ENCODE measurements around the gene ITGB5.
"Not testable (repeated sequence)": the region's sequence is repeated elsewhere in the genome, so short reads cannot be mapped to it uniquely, and the experiment has no call there.

Gene ITGB5

GRCh38 chr3:124812291-124813265 lies 74.6 kb downstream of the ITGB5 start:
- peak; percentile 20 to 62 for DNase-seq

DNA sequence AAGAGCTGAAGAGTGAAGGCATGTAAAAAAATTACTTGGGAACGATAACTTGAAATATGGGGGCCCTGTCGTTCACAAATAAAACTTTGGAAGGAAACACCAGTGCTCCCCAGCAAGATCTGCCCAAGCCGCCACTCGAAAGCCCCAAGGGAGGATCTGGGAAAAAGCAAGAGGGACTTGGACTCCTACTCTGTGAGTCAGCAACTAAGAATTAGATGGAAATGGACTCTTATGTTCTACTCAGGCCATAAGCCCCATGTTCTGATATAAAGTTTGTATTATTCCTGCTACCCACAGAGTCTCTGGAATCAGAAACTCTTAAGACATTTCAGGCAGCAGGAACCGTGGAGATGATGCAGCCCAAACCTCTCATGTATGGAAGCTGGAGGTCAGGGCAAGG lies 75.7 kb downstream of the ITGB5 start:
- DNase-seq: no peak

- no peak for DNase-seq
These were observed 76.2 kb downstream of the ITGB5 start for GRCh38 chr3:124810970-124811369.

GRCh38 chr3:124809039-124809438 lies 78.1 kb downstream of the ITGB5 start:
- no peak for DNase-seq

- no peak for DNase-seq
These were observed 81.5 kb downstream of the ITGB5 start for GRCh38 chr3:124805671-124806070.

GRCh38 chr3:124804875-124805274 lies 82.3 kb downstream of the ITGB5 start:
- DNase-seq: no peak

- no peak for DNase-seq
These were observed 84.5 kb downstream of the ITGB5 start for GRCh38 chr3:124802702-124803101.

DNA sequence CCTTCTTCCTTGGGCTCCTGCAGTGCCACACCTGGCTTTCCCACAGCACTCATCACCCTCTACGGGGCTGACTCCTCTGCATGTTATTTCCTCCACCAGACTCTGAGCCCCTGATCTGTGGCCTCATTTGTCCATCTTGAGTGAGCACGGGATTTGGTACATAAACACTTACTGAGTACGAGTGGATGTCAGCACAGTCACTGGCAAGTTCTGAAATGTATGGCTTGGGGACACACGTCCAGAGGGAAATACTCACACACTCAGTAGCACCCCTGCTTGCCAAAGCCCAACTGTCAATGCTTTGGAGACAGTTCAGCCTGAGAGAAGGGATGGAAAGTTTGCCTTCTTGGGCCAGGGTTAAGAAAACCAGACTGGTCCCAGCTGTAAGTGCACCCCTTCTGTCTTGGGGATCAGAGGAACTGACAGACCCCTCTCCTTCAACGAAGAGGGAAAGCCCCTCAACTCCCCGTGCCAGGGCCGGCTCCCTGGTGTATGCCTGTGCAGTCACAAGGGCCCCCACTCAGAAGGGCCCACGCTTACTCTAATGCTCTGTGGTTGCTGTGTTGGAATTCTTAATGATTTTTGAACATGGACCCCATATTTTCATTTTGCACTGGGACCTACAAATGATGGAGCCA lies 85.0 kb downstream of the ITGB5 start:
- DNase-seq: no peak

DNA sequence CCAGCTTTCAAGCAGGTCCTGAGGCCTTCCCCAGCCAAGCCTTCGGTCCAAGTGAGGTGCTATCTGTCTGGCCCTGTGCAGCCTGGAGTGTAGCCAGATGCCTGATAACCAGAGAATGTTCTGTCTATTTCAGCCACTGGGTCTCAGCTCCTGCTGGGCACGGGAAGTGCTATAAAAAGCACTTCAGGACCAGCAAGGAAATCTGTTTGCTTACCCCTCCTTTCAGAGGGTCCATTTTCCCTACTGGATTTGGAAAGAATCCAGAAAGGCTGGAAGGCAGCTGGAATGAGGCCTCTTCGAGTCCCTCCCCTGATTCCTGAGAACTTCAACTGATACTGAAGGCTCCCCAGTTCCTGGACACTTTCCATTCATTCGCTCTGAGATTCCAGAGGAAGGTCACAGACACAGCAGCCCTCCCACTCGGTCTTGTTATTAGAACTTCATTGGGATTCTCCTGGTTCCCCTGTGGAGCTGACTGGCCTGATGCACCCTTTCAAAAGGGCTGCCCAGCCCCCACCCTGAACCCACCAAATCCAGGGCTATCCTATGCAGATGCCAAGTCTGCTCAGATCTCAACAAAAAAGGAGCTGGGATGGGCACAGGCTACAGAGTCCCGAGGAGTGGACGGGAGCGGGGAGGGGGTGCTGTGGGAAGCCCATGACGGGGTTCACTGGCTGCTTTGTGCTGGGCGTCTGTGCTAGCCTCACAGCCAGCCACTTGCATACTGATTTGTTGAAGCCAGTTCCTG lies 86.5 kb downstream of the ITGB5 start:
- DNase-seq: peak; percentile 7 to 30

DNA sequence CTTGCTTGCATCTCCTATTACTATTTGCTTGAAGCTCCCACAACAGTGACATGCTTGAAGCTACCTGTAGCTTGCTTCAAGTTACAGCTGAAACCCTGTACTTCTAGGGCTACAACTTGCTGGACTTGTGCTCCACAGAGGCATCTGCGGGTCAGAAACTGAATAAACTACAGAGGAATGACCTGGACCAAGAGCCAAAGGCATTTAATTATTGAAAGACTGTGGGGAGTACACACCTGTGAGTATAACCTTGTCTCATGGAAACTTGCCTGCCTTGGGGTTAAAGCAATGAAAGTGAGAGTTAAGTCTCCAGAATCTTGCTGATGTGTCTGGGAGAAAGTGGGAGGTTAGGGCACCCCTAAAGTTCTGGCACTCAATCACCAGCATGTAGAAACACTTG lies 87.1 kb downstream of the ITGB5 start:
- DNase-seq: no peak

GRCh38 chr3:124799676-124800075 lies 87.5 kb downstream of the ITGB5 start:
- DNase-seq: no peak

DNA sequence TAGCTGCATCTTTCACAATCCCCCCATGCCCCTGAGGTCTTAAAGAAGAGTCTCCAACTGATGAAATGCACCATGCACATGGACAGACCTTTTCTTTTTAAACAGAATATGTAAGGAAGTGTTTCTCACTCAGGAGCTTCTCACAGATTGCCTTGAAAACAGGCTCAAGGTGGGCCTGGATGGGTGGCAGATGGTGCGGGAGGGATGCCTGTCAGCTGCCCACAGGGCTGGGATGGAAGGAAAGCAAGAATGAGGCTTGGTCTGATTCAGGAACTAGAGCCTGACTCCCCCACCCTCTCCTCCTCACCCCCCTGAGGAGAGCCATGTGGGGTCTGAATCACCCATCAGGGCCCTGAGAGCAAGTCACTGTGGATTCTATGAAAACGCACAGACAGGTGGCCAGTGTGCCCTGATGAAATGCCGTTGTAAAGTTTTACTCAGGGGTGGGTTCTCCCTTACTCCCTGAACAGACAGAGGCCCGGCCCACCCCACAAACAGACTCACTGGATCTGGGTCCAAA lies 89.7 kb downstream of the ITGB5 start:
- no peak for DNase-seq

GRCh38 chr3:124796477-124796876 lies 90.7 kb downstream of the ITGB5 start:
- DNase-seq: no peak

DNA sequence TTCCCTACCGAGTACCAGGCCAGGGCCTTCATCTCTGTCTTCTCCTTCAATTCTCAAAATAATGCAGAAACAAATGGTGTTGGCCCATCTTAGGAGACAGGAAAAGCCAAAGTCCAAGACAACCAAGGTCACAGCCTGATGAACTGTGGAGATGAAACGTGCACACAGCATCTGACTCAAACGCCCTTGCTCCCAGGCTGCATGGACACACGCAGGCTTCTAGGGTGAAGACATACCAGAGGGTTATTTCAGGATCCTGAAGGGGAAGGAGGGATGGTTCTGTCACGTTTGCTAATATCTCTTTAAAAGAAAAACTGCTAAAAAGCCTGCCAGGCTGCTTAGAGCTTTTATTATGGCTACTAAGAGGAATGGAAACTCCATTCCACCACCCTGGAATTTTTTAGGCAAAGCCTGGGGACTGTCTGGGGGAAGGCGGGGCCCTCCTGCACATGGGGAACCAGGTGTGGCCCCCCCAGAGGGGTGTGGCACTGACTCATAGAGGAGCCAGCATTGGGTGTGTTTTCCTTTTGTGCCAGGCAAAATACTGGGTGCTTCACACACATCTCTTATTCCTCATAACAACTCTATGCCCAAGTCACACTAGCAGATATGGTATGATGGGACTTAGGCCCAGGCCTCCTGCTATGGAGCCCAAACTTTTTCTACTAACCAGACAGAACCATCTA lies 94.0 kb downstream of the ITGB5 start:
- no peak for DNase-seq

- no peak for DNase-seq
These were observed 94.7 kb downstream of the ITGB5 start for GRCh38 chr3:124792341-124793040.

GRCh38 chr3:124791639-124792151 lies 95.5 kb downstream of the ITGB5 start:
- DNase-seq: no peak

- no peak for DNase-seq
These were observed 96.0 kb downstream of the ITGB5 start for GRCh38 chr3:124791142-124791541.

DNA sequence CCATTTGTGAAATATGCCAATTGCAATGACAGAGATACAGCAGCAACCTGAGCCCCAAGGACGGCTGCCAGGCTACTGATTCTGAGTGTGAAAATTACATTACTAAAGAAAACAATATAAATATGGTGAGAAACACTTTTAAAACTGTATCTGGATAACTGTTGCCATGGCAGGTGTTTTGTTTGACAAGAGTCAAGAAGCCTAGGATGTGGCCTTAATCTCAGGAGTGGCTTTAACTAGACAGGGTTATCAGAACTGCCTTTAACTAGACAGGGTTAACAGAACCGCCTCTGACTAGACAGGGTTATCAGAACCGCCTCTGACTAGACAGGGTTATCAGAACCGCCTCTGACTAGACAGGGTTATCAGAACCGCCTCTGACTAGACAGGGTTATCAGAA lies 98.1 kb downstream of the ITGB5 start:
- DNase-seq: not testable (repeated sequence)

GRCh38 chr3:124788254-124788745 lies 98.9 kb downstream of the ITGB5 start:
- DNase-seq: no peak

GRCh38 chr3:124787476-124788195 lies 99.5 kb downstream of the ITGB5 start:
- DNase-seq: no peak
